K562 (cell line): Measurements from ENCODE around the gene ILKAP. TPM values are rescaled to one million over a fixed set of nuclear protein-coding genes. Genes with fewer than 3 reads are reported as not detected.

Experiments used
- HMG20B ChIP-seq: fragments of 250-450 bp; sonication (Bioruptor Pico); IDR thresholded peaks from 2 replicates; pipeline ENCODE4 v1.5.0; 2021; ENCODE audit warnings: mild to moderate bottlenecking
- MCM7 ChIP-seq, 2 experiments: fragments of 450-650 bp; IDR thresholded peaks; 2 replicates each; pipeline ENCODE4 v1.6.1; 2016 to 2018
- PML ChIP-seq: IDR thresholded peaks from 2 replicates; pipeline ENCODE4 v1.6.1; 2012; ENCODE audit warnings: low read length, inconsistent platforms
- SRSF3 ChIP-seq: fragments of 200-400 bp; formaldehyde crosslinking; IDR thresholded peaks from 2 replicates; pipeline ENCODE4 v1.6.1; 2016; ENCODE audit warnings: mild to moderate bottlenecking, low read length, moderate library complexity; ENCODE audit not compliant: insufficient read depth
- polyA plus RNA-seq, 8 experiments: library from polyadenylated mRNA; depleted of rRNA in 4 of 8; stranded (reverse) in 5 of 8; unstranded in 3 of 8; fragments of >200 nt; fragmentation: Nextera tagmentation in 2 of 8; fragmentation: Illumina TruSeq in 1 of 8; extraction: Ambion mirVana in 2 of 8; extraction: Trizol in 1 of 8; gene quantifications; 2 replicates each; pipeline versions ENCODE4 v1.2.1 to v1.2.3, GENCODE V29; 2011 to 2014; ENCODE audit warnings: inconsistent platforms in 1 of 8, missing spikeins in 1 of 8
- total RNA-seq, 7 experiments: library from RNA; depleted of rRNA in 6 of 7; stranded (reverse); fragments of >200 nt in 6 of 7; fragmentation: Illumina TruSeq in 2 of 7; extraction: Trizol in 2 of 7; gene quantifications; 2 replicates each; pipeline versions ENCODE4 v1.2.1 to v1.2.3, GENCODE V29; 2011 to 2021; ENCODE audit warnings: low replicate concordance in 1 of 7
- TF ChIP-seq, protein P1 (sequence below): fragments of 200-600 bp; sonication (generic); IDR thresholded peaks from one replicate; pipeline ENCODE4 v1.6.1; 2012; ENCODE audit warnings: mild to moderate bottlenecking, low read depth, low read length, inconsistent platforms
- TF ChIP-seq, protein P2 (sequence below): IDR thresholded peaks from 2 replicates; pipeline ENCODE4 v1.6.1; 2011; ENCODE audit warnings: borderline replicate concordance, low read depth, mild to moderate bottlenecking, moderate library complexity, low read length; ENCODE audit not compliant: insufficient read depth, poor library complexity, severe bottlenecking
- TF ChIP-seq, protein P3 (sequence below): fragments of 450-650 bp; IDR thresholded peaks from 2 replicates; pipeline ENCODE4 v1.6.1; 2016; ENCODE audit warnings: low read depth, mild to moderate bottlenecking, moderate library complexity
- TF ChIP-seq, protein P4 (sequence below): fragments of 150-350 bp; IDR thresholded peaks from 2 replicates; pipeline ENCODE4 v1.6.1; 2014; ENCODE audit warnings: low read depth, mild to moderate bottlenecking, low read length, borderline replicate concordance

The ILKAP gene
- total and polyA plus RNA-seq, 9 of the 15 experiments (the other 6 are each of a cell fraction or from before 2014, with no cell fraction given) = 3.1 to 43.9 (median 20.7) TPM

DNA sequence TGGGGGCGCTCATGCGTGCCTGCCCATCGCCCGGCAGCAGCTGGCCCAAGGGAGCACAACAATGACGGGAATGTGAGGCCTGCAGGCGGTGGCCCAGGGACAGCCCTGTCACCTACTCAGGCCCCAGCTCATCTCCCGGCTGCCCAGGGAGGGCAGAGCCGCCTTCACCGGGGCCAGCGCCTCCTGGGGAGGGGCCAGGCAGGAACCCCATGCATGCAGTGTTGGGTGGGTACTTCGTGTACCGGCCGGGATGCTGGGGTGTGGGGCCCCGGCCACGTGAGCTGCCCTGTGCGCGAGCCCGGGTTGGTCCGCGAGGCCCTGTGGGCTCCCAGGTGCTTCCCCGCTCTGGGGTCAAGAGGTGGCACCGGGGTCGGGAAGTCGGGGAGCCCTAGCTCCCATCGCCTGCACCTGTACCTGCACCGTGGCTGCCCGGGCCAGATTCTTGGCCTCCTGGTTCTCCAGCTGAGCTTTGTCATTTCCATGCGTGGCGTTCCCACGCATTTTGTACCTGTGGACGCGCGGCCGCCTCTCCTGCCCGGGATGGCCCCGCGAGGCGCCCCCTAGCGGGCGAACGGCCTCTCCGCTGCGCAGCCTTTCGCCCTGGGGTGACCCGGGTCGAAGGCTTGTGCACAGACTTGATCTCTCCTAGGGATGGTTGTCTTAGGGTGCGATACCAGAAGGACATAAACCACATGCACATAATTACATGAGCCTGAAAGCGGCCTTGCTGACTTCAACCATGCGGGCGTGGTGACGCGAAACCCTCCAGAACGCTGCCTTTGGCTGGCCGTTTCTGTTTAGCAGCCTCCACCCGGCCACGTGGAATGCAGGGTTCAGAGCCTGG is 64.1 kb downstream of the ILKAP start (continued):
- TF ChIP-seq, protein P1, sequence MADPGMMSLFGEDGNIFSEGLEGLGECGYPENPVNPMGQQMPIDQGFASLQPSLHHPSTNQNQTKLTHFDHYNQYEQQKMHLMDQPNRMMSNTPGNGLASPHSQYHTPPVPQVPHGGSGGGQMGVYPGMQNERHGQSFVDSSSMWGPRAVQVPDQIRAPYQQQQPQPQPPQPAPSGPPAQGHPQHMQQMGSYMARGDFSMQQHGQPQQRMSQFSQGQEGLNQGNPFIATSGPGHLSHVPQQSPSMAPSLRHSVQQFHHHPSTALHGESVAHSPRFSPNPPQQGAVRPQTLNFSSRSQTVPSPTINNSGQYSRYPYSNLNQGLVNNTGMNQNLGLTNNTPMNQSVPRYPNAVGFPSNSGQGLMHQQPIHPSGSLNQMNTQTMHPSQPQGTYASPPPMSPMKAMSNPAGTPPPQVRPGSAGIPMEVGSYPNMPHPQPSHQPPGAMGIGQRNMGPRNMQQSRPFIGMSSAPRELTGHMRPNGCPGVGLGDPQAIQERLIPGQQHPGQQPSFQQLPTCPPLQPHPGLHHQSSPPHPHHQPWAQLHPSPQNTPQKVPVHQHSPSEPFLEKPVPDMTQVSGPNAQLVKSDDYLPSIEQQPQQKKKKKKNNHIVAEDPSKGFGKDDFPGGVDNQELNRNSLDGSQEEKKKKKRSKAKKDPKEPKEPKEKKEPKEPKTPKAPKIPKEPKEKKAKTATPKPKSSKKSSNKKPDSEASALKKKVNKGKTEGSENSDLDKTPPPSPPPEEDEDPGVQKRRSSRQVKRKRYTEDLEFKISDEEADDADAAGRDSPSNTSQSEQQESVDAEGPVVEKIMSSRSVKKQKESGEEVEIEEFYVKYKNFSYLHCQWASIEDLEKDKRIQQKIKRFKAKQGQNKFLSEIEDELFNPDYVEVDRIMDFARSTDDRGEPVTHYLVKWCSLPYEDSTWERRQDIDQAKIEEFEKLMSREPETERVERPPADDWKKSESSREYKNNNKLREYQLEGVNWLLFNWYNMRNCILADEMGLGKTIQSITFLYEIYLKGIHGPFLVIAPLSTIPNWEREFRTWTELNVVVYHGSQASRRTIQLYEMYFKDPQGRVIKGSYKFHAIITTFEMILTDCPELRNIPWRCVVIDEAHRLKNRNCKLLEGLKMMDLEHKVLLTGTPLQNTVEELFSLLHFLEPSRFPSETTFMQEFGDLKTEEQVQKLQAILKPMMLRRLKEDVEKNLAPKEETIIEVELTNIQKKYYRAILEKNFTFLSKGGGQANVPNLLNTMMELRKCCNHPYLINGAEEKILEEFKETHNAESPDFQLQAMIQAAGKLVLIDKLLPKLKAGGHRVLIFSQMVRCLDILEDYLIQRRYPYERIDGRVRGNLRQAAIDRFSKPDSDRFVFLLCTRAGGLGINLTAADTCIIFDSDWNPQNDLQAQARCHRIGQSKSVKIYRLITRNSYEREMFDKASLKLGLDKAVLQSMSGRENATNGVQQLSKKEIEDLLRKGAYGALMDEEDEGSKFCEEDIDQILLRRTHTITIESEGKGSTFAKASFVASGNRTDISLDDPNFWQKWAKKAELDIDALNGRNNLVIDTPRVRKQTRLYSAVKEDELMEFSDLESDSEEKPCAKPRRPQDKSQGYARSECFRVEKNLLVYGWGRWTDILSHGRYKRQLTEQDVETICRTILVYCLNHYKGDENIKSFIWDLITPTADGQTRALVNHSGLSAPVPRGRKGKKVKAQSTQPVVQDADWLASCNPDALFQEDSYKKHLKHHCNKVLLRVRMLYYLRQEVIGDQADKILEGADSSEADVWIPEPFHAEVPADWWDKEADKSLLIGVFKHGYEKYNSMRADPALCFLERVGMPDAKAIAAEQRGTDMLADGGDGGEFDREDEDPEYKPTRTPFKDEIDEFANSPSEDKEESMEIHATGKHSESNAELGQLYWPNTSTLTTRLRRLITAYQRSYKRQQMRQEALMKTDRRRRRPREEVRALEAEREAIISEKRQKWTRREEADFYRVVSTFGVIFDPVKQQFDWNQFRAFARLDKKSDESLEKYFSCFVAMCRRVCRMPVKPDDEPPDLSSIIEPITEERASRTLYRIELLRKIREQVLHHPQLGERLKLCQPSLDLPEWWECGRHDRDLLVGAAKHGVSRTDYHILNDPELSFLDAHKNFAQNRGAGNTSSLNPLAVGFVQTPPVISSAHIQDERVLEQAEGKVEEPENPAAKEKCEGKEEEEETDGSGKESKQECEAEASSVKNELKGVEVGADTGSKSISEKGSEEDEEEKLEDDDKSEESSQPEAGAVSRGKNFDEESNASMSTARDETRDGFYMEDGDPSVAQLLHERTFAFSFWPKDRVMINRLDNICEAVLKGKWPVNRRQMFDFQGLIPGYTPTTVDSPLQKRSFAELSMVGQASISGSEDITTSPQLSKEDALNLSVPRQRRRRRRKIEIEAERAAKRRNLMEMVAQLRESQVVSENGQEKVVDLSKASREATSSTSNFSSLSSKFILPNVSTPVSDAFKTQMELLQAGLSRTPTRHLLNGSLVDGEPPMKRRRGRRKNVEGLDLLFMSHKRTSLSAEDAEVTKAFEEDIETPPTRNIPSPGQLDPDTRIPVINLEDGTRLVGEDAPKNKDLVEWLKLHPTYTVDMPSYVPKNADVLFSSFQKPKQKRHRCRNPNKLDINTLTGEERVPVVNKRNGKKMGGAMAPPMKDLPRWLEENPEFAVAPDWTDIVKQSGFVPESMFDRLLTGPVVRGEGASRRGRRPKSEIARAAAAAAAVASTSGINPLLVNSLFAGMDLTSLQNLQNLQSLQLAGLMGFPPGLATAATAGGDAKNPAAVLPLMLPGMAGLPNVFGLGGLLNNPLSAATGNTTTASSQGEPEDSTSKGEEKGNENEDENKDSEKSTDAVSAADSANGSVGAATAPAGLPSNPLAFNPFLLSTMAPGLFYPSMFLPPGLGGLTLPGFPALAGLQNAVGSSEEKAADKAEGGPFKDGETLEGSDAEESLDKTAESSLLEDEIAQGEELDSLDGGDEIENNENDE = no peak
- TF ChIP-seq PML (no peak), MCM7 (IDR thresholded peaks at IDR 0.05) (no peak), SRSF3 (no peak), HMG20B (CRISPR knock-in tag) (no peak)
- TF ChIP-seq, protein P2, sequence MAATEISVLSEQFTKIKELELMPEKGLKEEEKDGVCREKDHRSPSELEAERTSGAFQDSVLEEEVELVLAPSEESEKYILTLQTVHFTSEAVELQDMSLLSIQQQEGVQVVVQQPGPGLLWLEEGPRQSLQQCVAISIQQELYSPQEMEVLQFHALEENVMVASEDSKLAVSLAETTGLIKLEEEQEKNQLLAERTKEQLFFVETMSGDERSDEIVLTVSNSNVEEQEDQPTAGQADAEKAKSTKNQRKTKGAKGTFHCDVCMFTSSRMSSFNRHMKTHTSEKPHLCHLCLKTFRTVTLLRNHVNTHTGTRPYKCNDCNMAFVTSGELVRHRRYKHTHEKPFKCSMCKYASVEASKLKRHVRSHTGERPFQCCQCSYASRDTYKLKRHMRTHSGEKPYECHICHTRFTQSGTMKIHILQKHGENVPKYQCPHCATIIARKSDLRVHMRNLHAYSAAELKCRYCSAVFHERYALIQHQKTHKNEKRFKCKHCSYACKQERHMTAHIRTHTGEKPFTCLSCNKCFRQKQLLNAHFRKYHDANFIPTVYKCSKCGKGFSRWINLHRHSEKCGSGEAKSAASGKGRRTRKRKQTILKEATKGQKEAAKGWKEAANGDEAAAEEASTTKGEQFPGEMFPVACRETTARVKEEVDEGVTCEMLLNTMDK = peak; percentile 82
- TF ChIP-seq, protein P3, sequence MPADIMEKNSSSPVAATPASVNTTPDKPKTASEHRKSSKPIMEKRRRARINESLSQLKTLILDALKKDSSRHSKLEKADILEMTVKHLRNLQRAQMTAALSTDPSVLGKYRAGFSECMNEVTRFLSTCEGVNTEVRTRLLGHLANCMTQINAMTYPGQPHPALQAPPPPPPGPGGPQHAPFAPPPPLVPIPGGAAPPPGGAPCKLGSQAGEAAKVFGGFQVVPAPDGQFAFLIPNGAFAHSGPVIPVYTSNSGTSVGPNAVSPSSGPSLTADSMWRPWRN = no peak
- TF ChIP-seq, protein P4, sequence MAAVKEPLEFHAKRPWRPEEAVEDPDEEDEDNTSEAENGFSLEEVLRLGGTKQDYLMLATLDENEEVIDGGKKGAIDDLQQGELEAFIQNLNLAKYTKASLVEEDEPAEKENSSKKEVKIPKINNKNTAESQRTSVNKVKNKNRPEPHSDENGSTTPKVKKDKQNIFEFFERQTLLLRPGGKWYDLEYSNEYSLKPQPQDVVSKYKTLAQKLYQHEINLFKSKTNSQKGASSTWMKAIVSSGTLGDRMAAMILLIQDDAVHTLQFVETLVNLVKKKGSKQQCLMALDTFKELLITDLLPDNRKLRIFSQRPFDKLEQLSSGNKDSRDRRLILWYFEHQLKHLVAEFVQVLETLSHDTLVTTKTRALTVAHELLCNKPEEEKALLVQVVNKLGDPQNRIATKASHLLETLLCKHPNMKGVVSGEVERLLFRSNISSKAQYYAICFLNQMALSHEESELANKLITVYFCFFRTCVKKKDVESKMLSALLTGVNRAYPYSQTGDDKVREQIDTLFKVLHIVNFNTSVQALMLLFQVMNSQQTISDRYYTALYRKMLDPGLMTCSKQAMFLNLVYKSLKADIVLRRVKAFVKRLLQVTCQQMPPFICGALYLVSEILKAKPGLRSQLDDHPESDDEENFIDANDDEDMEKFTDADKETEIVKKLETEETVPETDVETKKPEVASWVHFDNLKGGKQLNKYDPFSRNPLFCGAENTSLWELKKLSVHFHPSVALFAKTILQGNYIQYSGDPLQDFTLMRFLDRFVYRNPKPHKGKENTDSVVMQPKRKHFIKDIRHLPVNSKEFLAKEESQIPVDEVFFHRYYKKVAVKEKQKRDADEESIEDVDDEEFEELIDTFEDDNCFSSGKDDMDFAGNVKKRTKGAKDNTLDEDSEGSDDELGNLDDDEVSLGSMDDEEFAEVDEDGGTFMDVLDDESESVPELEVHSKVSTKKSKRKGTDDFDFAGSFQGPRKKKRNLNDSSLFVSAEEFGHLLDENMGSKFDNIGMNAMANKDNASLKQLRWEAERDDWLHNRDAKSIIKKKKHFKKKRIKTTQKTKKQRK = no peak
